WI38 (cell line): ENCODE measurements around the gene KCNJ10.

Experiments
- H3K4me3 ChIP-seq: 2 replicates; pipeline ENCODE4 v1.5.1; 2011; ENCODE audit warnings: low read depth, mild to moderate bottlenecking, control low read depth, low read length
- CTCF ChIP-seq: IDR thresholded peaks from 2 replicates; pipeline ENCODE4 v1.5.1; 2012; ENCODE audit warnings: low read depth, mild to moderate bottlenecking, control low read depth, low read length

KCNJ10 gene

GRCh38 chr1:160081261-160081936 is 11.4 kb upstream of the KCNJ10 start, which contains the start of gene KCNJ9:
TSS of gene KCNJ9 (plus strand) at chr1:160081538. CDS start at chr1:160084031, 2,493 bp downstream.
- TF ChIP-seq CTCF = no peak
- no peak within 1 kb of the TSS for H3K4me3 ChIP-seq

DNA sequence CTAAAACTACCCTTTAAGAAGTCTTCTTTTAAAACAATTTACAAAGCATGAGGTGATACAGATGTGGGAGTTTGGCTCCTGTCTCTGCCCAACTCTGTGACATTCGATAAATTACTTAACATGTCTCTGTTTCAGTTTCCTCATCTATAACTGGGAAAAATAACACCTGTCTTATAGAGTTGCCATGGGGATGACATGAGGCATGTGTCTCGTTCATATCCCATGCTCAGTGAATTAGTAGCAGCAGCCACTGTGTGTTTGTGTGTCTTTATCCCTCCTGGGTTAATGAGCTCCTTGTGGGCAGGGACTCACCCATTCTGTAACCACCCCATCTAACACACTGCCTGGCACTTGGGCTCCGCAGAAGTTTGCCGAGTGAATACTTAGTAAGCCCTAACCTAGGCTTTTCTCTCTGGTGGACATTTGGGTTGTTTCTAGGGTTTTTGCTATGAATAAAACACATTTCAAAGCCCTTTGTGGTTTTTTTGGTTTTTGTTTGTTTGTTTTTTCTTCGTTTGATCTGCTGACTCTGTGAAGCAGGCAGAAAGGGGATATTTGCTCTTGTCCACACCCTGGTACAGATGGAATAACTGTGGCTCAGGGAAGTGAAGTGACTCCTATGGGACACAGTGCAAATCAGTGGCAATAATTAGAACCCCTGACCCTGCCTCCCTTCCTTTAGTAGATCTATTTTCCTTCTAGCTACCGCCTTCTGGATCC is 10.6 kb upstream of the KCNJ10 start:
- TF ChIP-seq CTCF = no peak
- H3K4me3 ChIP-seq = no peak overlapping the region

GRCh38 chr1:160079448-160079847 is 9.5 kb upstream of the KCNJ10 start:
- no peak overlapping the region for H3K4me3 ChIP-seq
- TF ChIP-seq CTCF = no peak

- peak; percentile 86 for TF ChIP-seq CTCF
- H3K4me3 ChIP-seq = no peak overlapping the region
Measured at GRCh38 chr1:160078512-160079195, 8.7 kb upstream of the KCNJ10 start.

GRCh38 chr1:160077486-160077885 is 7.5 kb upstream of the KCNJ10 start:
- no peak overlapping the region for H3K4me3 ChIP-seq
- no peak for TF ChIP-seq CTCF

DNA sequence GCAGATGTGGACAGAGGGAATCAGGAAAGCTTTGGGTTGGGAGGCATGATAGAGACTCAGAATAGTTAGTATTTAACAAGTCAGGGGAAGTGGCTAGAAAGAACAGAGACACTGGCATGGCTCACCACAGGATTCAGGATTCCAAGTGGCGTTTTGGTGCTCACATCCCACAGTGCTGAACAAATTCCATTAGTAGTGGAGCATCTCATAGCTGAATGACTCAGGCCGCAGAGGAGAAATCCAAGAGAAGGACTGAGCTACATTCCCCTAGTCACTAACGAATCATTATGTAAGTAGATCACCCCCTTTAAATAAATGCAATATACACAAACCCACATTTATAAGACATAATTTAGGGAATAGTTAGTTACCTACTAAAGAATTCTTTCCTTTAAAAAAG is 6.3 kb upstream of the KCNJ10 start:
- TF ChIP-seq CTCF = no peak
- no peak overlapping the region for H3K4me3 ChIP-seq

GRCh38 chr1:160075836-160076235 is 5.9 kb upstream of the KCNJ10 start:
- TF ChIP-seq CTCF = no peak
- no peak overlapping the region for H3K4me3 ChIP-seq
